ENCODE results near the gene SGSH.

The SGSH gene

GRCh38 chr17:80222376-80223141 lies 2.4 kb upstream of the SGSH start:
- TF ChIP-seq, protein P1, sequence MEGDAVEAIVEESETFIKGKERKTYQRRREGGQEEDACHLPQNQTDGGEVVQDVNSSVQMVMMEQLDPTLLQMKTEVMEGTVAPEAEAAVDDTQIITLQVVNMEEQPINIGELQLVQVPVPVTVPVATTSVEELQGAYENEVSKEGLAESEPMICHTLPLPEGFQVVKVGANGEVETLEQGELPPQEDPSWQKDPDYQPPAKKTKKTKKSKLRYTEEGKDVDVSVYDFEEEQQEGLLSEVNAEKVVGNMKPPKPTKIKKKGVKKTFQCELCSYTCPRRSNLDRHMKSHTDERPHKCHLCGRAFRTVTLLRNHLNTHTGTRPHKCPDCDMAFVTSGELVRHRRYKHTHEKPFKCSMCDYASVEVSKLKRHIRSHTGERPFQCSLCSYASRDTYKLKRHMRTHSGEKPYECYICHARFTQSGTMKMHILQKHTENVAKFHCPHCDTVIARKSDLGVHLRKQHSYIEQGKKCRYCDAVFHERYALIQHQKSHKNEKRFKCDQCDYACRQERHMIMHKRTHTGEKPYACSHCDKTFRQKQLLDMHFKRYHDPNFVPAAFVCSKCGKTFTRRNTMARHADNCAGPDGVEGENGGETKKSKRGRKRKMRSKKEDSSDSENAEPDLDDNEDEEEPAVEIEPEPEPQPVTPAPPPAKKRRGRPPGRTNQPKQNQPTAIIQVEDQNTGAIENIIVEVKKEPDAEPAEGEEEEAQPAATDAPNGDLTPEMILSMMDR (IDR thresholded peaks at IDR 0.05): no peak

DNA sequence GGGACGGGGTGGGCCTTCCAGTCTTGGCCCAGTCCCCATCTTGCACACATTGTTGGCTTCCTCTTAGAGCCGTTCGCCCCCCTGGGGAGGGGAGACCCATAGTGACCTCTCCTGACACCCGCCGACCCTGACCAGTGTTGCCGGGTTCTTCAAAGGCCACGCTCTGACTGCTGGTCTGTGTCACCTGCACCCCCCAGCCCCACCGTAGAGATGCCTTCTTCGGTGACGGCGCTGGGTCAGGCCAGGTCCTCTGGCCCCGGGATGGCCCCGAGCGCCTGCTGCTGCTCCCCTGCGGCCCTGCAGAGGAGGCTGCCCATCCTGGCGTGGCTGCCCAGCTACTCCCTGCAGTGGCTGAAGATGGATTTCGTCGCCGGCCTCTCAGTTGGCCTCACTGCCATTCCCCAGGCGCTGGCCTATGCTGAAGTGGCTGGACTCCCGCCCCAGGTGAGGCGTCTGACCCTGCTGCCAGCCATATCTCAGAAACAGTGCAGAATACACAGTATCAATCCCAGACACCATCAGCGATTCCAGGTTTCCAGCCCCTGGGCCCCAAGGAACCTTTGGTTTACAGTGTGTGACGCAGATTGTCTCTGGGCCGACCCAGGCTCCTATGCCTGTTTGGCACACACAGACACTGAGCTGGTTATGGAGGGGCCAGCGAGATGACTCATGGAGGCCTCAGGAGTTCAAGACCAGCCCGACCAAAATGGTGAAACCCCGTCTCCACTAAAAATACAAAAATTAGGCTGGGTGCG lies 1.4 kb upstream of the SGSH start:
- TF ChIP-seq, protein P1 (IDR thresholded peaks at IDR 0.05): no peak

DNA sequence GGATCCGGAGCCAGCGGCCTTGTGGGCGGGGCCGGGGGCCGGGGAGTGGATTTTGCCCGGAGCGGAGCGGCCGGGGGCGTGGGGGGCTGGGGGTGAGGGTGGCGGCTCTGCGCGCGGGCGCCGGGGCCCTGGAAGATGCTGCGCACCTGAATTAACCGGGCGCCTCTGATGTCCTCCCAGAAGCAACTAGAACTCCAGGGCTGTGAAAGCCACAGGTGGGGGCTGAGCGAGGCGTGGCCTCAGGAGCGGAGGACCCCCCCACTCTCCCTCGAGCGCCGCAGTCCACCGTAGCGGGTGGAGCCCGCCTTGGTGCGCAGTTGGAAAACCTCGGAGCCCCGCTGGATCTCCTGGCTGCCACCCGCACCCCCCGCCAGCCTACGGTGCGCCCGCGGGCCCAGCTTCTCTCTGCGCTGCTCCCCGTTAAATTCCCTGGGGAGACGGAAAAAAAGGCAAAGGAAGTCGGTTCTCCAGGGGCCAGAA lies 643 bp upstream of the SGSH start:
- TF ChIP-seq, protein P1 (IDR thresholded peaks at IDR 0.05): no peak

DNA sequence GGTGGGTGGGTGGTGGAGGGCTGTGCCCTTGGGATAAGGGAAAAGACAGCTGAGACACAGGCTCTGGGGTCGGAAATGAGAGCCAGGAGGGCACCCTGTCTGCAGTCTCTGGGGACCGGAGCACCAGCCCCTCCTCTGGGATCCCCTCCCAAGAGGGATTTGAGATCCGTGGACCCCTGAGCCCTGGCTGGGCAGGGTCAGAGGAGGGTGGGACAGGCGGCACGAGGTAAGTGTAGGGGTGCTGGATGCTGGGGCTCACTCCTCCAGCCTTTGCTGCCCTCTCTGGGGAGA lies 425 bp downstream of the SGSH start:
- TF ChIP-seq, protein P1 (IDR thresholded peaks at IDR 0.05): no peak

GRCh38 chr17:80219013-80219762 lies 945 bp downstream of the SGSH start:
- TF ChIP-seq, protein P1 (IDR thresholded peaks at IDR 0.05): no peak

DNA sequence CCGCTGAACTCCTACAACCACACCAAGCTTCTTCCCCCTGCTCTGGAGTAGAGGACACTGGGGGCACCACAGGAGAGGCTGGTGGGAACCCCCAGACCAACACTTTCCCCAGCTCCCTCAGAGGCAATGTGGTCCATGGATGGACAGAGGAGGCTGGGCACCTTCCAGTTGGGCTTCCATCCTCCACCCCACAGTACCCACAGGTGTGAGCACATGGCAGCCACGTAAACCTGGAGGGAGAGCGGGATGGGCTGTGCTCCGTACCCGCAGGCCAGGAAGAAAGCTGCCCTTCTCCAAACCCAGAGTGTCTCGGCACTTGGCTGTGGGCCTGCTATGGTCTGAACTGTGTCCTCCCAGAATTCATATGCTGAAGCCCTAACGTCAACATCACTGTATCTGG lies 1.7 kb downstream of the SGSH start:
- TF ChIP-seq, protein P1 (IDR thresholded peaks at IDR 0.05): no peak

DNA sequence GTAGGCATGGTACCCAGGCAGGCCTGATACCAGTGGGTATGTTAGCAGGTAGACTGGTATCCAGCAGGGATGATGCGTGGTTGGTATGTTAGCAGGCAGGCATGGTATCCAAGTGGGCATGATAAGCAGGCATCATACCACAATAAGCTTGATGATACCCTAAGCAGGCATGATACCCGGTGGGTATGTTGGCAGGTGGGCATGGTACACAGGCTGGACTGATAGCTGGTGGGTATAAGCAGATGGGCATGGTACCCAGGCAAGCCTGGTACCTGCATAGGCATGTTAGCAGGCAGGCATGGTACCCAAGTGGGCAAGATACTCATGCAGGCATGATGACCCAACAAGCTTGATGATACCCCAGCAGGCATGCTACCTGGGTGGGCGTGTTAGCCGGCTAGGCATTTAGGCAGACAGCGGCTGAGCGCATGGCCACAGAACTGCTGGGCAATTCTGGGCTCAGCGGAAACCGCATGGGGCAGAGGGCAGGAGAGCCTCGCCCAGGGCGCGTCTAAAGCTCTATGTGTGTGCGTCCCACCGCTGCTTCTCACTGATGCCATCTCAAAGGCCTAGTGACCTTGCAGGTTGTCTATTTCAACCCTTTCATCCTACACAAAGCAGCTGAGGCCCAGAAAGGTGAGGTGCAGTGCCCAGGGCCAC lies 2.3 kb downstream of the SGSH start:
- TF ChIP-seq, protein P1 (IDR thresholded peaks at IDR 0.05): no peak

Data from LNCAP (cell line).